HUES64 (cell line): ENCODE measurements around the gene VASP.

Source experiments
- H3K27ac ChIP-seq: 2 replicates; pipeline ENCODE4 v1.7.0; 2013; ENCODE audit warnings: low read depth, low read length, inconsistent platforms
- H3K27me3 ChIP-seq: 2 replicates; pipeline ENCODE4 v1.6.1; 2013; ENCODE audit warnings: mild to moderate bottlenecking, low read length; ENCODE audit not compliant: insufficient read depth
- H3K36me3 ChIP-seq: 2 replicates; pipeline ENCODE4 v1.6.1; 2013; ENCODE audit warnings: mild to moderate bottlenecking, low read length; ENCODE audit not compliant: insufficient read depth
- H3K4me1 ChIP-seq: 2 replicates; pipeline ENCODE4 v1.6.1; 2013; ENCODE audit warnings: mild to moderate bottlenecking, low read length, moderate library complexity; ENCODE audit not compliant: insufficient read depth
- H3K4me3 ChIP-seq: 2 replicates; pipeline ENCODE4 v1.5.1; 2013; ENCODE audit warnings: mild to moderate bottlenecking, low read length, moderate library complexity
- H3K9ac ChIP-seq: 2 replicates; pipeline ENCODE4 v1.6.1; 2013; ENCODE audit warnings: mild to moderate bottlenecking, low read depth, low read length
- H3K9me3 ChIP-seq: 2 replicates; pipeline ENCODE4 v1.6.1; 2013; ENCODE audit warnings: low read depth, low read length; ENCODE audit not compliant: insufficient read depth
- WGBS: fragments of 150-250, 120-280 bp; methylation state at CpG from one replicate; pipeline ENCODE4 v1.1.7; 2013; ENCODE audit warnings: missing lambda C conversion rate; 5-methylcytosine and 5-hydroxymethylcytosine counted together

The VASP gene

GRCh38 chr19:45564131-45564780 lies 57.0 kb downstream of the VASP start:
- peak overlapping the region; percentile 48; the same call in 1 of the 2 replicates for H3K27ac ChIP-seq
- 15% methylated on average over 5 of the region's 5 CpGs for WGBS
- H3K9ac ChIP-seq, result no peak overlapping the region
- H3K4me1 ChIP-seq, result peaks cover 7% of the 10 kb centered on the region
- H3K36me3 ChIP-seq, result no peaks in the 10 kb centered on the region
- no peak overlapping the region for H3K4me3 ChIP-seq
- no peaks in the 10 kb centered on the region for H3K27me3 ChIP-seq
- no peaks in the 10 kb centered on the region for H3K9me3 ChIP-seq

- Histone ChIP-seq H3K27ac (no peak overlapping the region), H3K9ac (no peak overlapping the region), H3K36me3 (no peaks in the 10 kb centered on the region), H3K4me3 (no peak overlapping the region), H3K27me3 (no peaks in the 10 kb centered on the region), H3K9me3 (no peaks in the 10 kb centered on the region), H3K4me1 (peaks cover 7% of the 10 kb centered on the region)
- WGBS, result no CpG with 5 or more reads among the region's 2 CpGs
These were observed 60.3 kb downstream of the VASP start for GRCh38 chr19:45567609-45568008.

- Histone ChIP-seq H3K36me3 (no peaks in the 10 kb centered on the region), H3K4me1 (peaks cover 7% of the 10 kb centered on the region), H3K9ac (0 out of 2 replicates have a peak overlapping the region, but pooled peaks have one; percentile 34), H3K27ac (no peak overlapping the region), H3K9me3 (no peaks in the 10 kb centered on the region), H3K4me3 (no peak overlapping the region), H3K27me3 (no peaks in the 10 kb centered on the region)
- 81% methylated on average over 3 of the region's 3 CpGs for WGBS
These were observed 61.5 kb downstream of the VASP start for GRCh38 chr19:45568732-45569131.

- Histone ChIP-seq H3K9me3 (no peaks in the 10 kb centered on the region), H3K9ac (no peak overlapping the region), H3K4me3 (no peak overlapping the region), H3K27ac (no peak overlapping the region), H3K36me3 (no peaks in the 10 kb centered on the region), H3K27me3 (no peaks in the 10 kb centered on the region), H3K4me1 (no peaks in the 10 kb centered on the region; the same call in 1 of the 2 replicates)
- 50% methylated on average over 14 of the region's 15 CpGs for WGBS
These were observed 62.5 kb downstream of the VASP start for GRCh38 chr19:45569619-45570421.

GRCh38 chr19:45571457-45572220 lies 64.4 kb downstream of the VASP start:
- Histone ChIP-seq H3K9ac (no peak overlapping the region), H3K36me3 (no peaks in the 10 kb centered on the region), H3K27me3 (no peaks in the 10 kb centered on the region), H3K9me3 (no peaks in the 10 kb centered on the region), H3K4me3 (no peak overlapping the region), H3K4me1 (peaks cover under 1% of the 10 kb centered on the region), H3K27ac (no peak overlapping the region)
- WGBS, result 95% methylated on average over 5 of the region's 8 CpGs

GRCh38 chr19:45574526-45574925 lies 67.2 kb downstream of the VASP start:
- Histone ChIP-seq H3K4me3 (no peak overlapping the region), H3K9me3 (no peaks in the 10 kb centered on the region), H3K4me1 (peaks cover 13% of the 10 kb centered on the region), H3K27ac (no peak overlapping the region), H3K9ac (no peak overlapping the region), H3K36me3 (no peaks in the 10 kb centered on the region), H3K27me3 (no peaks in the 10 kb centered on the region)
- WGBS, result 94% methylated on average over 4 of the region's 4 CpGs

- no peaks in the 10 kb centered on the region for H3K27me3 ChIP-seq
- H3K9me3 ChIP-seq, result no peaks in the 10 kb centered on the region
- H3K9ac ChIP-seq, result no peak overlapping the region
- H3K36me3 ChIP-seq, result no peaks in the 10 kb centered on the region
- peaks cover 13% of the 10 kb centered on the region for H3K4me1 ChIP-seq
- WGBS, result 95% methylated on average over 5 of the region's 5 CpGs
- H3K4me3 ChIP-seq, result no peak overlapping the region
- no peak overlapping the region for H3K27ac ChIP-seq
These were observed 67.9 kb downstream of the VASP start for GRCh38 chr19:45575216-45575615.
